ENCODE data around the gene TIMP1.

TIMP1 gene

GRCh38 chrX:47560179-47560933, 21.9 kb upstream of the TIMP1 start:
- H3K4me3 ChIP-seq (ENCODE audit: control insufficient read depth, low read depth, low read length), result peak overlapping the region; percentile 72
- DNase-seq (ENCODE audit: low read depth), result no peak
- no peak for TF ChIP-seq CTCF (conservative IDR thresholded peaks at IDR 0.05; ENCODE audit: control insufficient read depth, insufficient read depth, low read depth, low read length)

GRCh38 chrX:47560934-47561658, 21.1 kb upstream of the TIMP1 start, which contains the start of gene ARAF:
TSS of gene ARAF (plus strand) at chrX:47561205. CDS start at chrX:47562968, 1,763 bp downstream.
- no peak for TF ChIP-seq CTCF (conservative IDR thresholded peaks at IDR 0.05; ENCODE audit: control insufficient read depth, insufficient read depth, low read depth, low read length)
- H3K4me3 ChIP-seq (ENCODE audit: control insufficient read depth, low read depth, low read length), result peak within 1 kb of the TSS; percentile 72

GRCh38 chrX:47561659-47562151, 20.5 kb upstream of the TIMP1 start:
- DNase-seq (ENCODE audit: low read depth), result no peak
- no peak for TF ChIP-seq CTCF (conservative IDR thresholded peaks at IDR 0.05; ENCODE audit: control insufficient read depth, insufficient read depth, low read depth, low read length)
- H3K4me3 ChIP-seq (ENCODE audit: control insufficient read depth, low read depth, low read length), result peak overlapping the region; percentile 72

More at GRCh38 chrX:47560934-47561658, 21.1 kb upstream of the TIMP1 start, which contains the start of gene ARAF:
- peak; percentile 99 for DNase-seq (ENCODE audit: low read depth)

GRCh38 chrX:47562615-47563243, 19.5 kb upstream of the TIMP1 start:
- DNase-seq (ENCODE audit: low read depth), result peak; percentile 41
- peak; percentile 35 for TF ChIP-seq CTCF (conservative IDR thresholded peaks at IDR 0.05; ENCODE audit: control insufficient read depth, insufficient read depth, low read depth, low read length)
- H3K4me3 ChIP-seq (ENCODE audit: control insufficient read depth, low read depth, low read length), result no peak overlapping the region

- TF ChIP-seq CTCF (conservative IDR thresholded peaks at IDR 0.05; ENCODE audit: control insufficient read depth, insufficient read depth, low read depth, low read length), result no peak
- no peak overlapping the region for H3K4me3 ChIP-seq (ENCODE audit: control insufficient read depth, low read depth, low read length)
- peak; percentile 69 for DNase-seq (ENCODE audit: low read depth)
These were observed 18.4 kb upstream of the TIMP1 start for GRCh38 chrX:47563801-47564315.

GRCh38 chrX:47564438-47565085, 17.7 kb upstream of the TIMP1 start:
- no peak overlapping the region for H3K4me3 ChIP-seq (ENCODE audit: control insufficient read depth, low read depth, low read length)
- TF ChIP-seq CTCF (conservative IDR thresholded peaks at IDR 0.05; ENCODE audit: control insufficient read depth, insufficient read depth, low read depth, low read length), result no peak
- no peak for DNase-seq (ENCODE audit: low read depth)
